ENCODE results near the gene KLF9.

KLF9 gene

DNA sequence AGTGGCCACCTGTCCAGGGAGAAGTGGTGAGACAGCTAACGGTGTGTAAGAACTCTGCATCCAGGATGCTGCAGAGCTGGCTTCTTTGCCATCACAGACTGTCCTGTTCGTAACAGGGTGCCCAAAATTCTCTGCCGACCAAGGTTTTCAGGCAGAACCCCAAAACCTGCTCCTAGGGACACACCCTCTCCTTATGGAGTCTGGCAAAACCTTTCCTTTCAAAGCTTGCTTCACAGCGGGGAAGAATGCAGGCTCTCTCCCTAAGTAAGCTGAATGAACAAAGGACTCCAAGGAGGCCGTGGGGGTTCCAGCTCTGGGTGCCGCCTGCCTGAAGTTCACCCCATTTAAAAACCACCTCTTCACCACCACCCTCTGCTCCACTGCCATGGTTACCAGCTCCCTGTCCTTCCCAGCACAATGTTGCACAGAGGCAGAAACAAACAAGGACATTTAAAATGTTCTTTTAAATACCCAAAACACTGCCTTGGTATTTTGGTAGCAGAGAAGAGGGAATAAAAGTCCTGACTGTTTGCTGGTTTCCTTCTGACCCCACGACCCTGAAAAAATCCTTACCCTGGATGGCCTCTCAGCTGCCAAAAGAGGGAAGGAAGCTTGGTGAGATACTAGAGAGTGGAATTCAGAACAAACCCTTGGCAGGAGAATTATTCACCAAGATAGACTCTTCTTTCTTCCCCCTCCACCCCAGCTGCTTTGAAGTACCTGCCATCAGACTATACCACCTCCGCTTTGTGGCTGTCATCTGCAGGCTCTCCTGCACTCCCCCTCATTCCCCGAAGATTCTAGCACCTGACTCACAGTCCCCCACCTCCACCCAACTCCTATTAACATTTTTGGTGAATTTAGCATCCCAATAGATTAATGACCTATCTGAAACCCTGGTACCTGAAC lies 7.1 kb upstream of the KLF9 start:
- peak; percentile 74 for DNase-seq

DNA sequence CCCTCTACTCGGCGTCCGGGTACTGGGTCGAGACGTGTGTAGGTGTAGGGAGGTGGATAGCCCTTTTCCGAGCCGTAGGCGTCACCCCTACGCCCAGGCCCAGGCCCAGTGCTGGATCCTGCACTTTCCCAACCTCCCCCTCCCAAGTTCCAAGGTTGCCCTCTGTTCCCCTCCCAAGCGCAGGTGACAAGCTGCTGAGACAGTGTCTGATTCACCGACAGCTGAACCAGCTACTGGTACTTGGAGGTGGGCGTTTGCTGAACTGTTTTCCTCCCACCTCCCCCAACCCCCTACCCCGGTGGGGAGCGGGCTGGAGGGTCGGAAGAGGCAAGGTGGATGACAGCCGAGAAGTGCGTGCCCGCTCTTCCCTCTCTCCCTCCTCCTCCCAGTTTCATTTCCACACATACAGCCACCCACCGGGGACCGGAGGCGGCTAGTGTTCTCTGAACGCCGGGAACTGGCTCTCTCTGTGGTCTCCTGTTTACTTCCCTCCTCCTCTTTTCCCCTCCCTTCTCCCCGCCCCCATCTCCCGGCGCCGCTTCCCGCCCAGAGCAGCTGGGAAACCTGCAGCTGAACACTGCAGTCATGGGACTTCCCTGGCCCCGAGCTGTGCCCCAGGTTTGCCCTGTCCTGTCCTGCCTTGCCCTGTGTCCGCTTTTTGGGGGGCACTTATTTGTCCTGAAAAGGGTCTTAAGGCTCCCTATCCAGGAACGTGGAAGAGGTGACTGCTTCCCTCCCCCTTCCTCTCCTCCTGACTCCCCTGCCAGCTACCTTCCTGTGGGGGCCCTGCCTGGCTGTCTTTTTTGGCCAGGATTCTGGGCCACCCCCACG lies 6.2 kb upstream of the KLF9 start:
- peak; percentile 91 for DNase-seq

DNA sequence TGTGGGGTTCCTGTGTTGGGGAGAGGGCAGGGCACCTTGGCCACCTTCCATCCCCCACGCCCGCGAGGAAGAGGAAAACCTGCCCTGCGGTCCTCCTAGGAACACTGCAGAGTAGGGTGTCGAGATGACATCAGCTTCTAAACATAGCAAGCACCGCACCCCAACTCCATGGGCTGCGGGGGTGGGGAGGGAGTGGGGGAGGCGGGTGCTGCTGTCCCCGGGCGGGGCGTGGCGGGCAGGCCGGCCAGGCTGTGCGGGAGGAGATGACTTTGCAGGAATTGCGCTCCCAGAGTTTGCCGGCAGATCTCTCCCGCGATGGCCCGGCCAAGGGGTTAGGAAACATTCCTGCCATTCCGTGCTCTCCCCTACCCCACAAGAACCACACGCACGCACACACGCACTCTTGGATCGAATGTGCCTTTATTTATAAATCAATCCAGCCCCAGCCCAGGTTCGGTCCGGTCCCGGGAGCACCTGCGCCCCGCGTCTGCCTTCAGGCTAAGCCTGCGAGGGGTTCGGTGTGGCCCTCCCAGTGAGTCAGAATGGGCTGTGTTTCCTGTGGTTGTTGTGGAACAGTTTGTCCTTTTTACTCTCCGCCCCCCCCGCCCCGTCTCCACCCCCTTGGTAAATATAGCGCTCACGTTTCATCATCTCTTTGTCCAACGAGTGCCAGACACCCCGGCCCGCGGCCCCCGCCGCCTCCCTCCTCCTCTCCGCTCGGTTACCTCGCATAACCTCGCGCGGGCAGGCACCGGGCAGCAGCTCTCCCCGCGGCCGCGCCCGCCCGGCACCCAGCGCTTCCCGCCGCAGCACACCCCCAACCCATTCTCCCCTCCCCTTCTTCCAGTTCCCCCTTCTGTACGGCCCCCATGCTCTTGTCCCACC lies 5.3 kb upstream of the KLF9 start:
- peak; percentile 99 for DNase-seq

DNA sequence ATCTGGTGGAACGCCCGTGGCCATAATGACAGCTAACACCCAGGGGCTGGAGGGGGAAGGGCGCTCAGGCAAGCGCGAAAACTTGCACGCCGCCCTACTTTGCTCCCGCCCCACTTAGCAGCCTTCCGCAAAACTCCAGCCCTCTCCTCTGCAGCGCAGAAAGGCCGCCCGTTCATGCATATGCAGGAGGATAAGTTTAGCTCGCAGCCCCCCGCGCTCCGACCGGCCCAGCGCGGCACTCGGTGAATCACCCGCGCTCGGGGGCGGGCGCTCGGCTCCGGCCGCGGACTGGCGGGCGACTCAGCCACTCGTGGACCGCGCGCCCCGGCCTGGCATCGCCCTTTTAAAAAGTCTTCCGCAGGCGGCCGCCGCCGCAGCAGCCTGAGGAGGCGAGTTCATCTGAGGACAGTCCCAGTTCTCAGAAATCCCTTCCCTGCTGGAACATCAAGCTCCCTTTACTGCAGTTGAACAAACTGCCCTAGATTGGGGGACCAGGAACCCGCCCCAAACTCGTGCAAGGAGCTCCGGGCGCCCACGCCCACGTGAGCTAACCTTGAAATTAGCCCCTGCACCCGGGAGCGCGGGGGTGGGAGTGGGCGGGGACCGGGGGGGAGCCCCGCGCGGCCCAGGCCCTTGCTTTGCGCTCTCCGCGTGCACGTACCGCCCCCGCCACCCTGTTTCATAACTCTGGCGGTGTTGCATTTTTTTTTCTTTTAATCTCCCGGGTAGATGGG lies 4.5 kb upstream of the KLF9 start:
- DNase-seq: peak; percentile 100

DNA sequence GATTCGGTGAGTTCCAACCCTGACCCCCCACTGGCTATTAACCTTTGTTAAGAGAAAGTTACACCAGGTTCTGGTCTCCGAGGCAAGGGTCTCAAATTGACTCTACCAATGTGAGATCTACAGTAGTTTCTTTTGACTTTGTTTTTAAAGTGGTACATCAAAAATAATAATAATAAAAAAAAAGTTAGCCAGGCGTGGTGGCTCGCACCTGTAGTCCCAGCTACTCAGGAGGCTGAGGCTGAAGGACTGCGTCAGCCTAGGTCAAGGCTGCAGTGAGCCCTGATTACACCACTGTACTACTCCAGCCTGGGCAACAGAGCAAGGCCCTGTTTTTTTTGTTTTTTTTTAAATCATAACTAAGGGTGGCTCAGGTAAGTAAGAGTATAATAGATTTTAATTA lies 1.0 kb upstream of the KLF9 start:
- DNase-seq: no peak

DNA sequence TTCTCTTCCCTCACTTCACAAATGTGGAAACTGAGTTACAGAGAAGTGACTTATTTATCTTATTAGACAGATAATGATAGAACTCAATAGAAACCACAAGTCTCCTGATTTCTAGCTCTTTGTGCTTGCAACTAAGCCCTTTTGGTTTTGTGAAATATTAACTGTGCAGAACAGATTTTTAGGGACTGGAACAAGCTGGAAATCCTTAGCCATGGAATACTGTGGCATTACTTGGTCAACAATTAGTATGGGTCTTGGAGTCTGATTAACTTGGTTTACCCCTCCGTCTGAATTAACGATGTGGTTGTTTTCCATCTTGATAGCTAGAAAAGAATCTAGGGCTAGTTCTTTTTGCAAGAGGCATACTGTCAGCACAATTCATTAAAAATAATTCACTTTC lies 584 bp upstream of the KLF9 start:
- no peak for DNase-seq

DNA sequence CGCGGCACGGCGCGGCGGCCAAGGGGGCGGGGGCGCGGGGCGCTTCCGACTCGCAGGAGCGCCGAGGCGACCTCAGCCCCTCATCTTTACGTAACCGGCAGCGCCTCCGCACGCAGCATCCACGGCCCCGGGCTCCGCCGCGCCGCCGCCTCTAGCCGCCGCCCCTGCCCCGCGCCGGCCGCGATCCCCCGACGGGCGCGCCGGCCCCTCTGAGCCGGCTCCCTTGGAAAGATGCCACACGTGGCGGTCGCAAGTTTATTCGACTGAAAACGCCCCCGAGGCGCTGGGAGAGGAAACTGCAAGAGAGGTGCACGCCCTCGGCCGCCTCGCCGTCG lies 1.0 kb downstream of the KLF9 start:
- DNase-seq: no peak

DNA sequence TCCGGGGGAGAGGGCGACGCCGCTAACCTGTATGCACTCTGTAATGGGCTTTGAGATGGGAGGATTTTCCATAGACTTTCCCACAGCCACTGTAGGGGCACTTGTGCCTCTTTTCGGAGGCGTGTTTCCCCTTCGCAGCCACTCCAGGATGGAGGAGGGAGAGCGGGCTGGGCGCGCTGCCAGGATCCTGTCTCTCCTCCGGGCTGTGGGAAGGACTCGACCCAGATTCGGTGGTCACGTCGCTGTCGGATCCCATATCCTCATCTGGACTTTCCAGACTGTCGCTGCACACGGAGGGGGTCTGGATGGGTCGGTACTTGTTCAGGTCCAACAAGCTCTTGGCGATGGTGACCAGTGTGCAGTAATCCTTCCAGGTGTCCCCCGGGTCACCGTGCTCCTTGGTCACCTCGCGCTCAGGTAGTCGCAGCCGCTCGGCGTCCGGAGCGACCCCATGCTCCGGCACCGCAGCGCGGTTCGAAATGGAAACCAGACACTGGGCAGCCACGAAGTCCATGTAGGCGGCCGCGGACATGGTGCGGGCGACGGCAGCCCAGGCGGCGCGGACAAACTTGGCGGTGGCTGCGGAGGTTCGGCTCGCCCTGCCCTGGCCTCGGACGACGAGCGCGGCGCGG lies 1.5 kb downstream of the KLF9 start:
- DNase-seq: peak; percentile 56

DNA sequence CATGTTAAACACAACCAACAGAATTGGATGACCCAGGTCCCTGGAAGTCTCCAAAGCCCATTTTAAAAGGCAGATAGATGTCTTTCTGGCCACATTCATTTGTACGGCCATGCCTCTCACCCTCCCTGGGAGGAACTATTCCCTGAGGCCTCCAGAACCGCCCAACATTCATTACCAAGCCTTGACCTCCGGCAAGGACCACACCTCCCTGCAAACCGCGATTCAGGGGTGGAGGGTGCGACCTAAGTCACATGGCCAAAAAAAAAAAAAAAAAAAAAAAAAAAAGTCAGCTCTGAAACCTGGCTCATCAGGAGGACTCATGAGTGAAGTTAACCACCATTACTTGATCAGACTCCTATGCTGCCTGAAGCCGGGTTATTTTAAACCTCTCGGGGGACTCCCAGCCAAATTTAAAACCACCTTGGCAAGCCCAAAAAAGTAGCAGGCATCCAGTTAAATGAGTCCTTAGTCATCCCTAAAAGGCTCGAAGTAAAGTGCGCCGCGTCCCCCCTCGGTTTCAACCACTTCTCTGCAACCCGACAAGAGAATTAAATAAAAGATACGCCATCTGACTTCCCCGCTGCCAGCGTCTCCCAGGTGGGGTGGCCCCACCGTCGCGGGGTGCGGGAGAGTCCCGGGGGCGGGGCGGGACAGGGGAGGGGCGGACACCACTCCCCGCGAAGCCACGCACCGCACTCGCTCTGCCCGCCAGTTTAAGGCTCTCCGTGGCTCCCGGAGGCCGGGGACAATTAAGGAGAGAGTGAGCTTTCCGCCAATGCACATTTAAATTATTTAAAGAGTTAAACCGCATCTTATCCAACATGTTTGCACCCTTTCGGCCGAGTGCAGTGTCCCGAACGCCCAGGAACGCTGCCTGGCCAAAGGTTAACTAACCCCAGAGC lies 2.3 kb downstream of the KLF9 start:
- peak; percentile 85 for DNase-seq

DNA sequence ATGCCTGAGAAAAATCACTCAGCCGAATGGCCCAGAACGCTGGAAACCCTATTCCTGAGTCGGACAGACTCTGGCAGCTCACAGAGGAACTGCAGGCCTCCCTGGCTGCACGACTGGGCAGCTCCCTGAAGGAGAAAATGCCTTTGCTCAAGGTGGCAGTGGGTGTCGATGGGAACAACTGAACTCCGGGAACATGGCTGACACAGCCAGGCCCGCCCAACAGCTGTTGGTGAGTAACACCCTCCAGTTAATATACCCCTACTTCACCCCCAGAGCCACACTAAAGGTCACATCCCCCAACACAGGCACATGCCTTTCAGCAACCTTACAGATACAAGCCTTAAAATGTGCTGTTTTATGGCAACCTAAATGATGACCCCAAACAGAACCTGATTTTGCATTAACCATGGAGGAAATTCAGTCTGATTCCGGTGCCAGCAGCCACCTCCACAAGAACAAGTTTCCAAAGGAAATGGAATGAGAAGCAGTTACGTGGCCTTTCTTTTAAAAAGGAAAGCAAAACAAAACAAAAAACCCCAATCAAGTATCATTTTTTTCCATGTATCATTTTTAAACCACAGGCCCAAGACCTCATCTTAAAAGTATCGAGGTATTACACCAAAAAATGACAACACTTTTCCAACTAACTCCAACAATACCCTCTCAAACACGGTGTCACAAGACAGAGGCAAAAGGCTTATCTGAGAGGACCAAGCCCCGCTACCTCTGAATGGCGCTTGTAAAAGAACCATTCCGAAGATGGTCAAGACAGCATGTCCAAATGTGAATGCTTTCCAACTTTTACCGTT lies 3.1 kb downstream of the KLF9 start:
- peak; percentile 84 for DNase-seq

DNA sequence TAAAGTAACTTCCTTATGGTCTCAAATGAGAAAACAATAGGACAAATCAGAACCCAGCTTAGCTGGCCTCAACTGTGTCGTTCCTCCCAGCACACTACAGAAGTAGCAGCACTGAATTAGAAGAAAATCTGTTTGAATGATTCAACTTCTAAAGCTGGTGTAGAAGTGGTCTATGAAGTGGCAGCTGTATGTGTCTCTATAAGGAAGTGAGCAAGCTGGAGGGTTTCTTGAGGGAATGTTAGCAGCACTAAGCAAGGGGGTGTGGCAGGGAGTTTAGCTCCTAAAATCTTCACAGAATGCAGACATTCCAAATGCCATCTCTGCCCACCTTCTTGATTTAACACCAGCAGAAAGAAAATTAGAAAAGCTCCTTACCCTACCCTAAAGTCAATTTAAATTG lies 4.1 kb downstream of the KLF9 start:
- peak; percentile 68 for DNase-seq

DNA sequence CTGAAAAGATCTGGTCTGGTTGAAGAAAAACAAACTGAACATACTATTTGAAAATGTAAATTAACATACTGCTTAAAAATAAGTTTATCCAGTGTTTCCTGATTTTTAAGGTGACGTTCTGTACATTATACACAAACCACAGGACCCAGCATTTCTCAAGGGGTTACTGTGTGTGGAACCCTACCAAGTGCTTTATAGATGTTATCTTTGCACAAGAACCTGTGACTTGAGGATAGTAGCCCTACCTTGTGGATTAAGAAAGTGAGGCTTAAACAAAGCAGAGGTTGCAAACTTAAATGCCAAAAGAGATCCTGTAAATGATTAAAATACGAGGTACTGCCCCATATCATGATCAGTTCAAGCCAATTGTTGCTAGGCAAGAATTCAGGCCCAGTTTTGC lies 4.7 kb downstream of the KLF9 start:
- DNase-seq: no peak

DNA sequence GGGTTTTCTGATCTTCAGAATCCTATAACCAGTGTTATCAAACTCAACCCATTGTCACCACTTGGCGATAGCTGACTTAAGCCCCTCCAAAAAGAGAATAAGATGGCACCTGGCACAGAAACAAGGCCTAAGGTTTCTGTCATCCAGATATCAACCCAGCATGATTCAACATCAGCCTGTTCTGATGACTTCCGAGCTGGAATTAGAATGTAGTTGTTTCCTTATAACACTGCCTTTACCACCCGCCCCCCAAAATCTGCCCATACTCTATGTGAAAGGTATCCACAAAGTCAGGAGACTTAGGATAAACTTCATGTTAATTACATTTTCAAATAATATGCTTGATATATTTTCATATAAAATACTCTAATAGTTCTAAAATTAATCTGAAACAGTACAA lies 5.2 kb downstream of the KLF9 start:
- DNase-seq: no peak

DNA sequence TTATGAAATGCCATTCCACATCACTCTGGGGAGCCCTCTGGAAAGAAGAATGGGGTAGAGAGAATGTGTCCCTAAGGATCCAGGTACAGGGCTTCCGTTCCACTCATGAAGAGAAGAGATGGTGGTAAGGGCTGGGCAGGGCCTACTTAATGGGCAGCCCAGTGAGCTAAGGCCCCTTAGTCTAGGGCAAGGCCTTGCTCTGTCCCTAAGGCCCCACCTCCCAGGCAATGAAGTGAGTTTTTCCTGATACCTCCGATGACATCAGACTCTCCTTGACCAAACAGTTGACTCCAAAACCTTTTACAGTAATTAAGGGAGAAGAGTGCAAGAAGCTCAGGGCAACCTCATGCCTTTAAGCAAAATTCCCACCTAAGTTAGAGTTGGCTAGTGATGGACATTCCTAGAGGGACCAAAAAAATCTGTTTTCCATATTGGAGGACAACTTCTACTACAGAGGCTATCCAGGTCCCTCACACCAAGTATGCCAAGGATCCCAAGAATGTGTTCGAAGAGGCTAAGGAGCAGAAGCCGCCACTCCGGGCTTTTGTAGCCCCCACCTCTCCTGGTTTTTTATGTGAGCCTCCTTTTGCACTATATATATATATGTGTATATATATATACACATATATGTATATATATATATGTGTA lies 5.9 kb downstream of the KLF9 start:
- no peak for DNase-seq

DNA sequence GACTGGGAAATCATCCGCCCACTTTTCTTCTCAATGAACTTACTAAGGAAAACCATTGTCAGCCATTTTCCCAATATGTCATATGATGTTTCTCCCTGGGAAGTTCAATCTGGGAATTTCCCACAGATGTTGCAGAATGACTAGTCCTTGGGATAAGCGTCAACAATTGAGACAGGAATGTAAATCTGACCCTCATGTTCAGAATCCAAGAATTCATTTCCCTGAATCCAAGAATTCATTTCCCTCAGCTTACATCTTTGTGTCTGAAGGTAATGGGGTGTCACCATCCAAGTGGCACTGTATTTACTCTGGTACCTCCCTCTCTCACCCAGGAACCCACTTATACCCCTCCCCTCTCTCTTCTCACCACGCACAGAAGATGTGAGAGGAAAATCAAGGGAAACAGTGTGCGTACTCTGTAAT lies 7.4 kb downstream of the KLF9 start:
- DNase-seq: peak; percentile 89

DNA sequence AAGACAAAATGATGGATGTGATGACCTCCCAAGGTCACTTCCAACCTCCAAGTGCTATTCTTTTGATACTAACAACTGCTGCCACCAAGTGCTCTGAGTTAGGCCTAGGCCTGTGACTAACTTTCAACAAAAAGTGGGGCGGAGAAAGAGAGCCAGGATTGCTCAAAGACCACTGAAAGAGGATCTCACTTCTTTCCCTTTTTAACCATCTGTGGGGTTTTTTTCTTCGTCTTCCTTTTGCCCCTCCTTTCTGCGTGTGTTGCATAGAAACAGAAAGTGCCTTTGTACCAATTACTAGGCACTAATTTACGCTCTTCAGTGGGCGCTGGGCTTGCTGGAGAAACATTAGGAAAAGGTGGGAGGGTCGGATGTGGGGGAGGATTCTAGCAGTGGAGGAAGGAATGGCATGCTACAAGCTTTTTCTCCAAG lies 8.0 kb downstream of the KLF9 start:
- no peak for DNase-seq

DNA sequence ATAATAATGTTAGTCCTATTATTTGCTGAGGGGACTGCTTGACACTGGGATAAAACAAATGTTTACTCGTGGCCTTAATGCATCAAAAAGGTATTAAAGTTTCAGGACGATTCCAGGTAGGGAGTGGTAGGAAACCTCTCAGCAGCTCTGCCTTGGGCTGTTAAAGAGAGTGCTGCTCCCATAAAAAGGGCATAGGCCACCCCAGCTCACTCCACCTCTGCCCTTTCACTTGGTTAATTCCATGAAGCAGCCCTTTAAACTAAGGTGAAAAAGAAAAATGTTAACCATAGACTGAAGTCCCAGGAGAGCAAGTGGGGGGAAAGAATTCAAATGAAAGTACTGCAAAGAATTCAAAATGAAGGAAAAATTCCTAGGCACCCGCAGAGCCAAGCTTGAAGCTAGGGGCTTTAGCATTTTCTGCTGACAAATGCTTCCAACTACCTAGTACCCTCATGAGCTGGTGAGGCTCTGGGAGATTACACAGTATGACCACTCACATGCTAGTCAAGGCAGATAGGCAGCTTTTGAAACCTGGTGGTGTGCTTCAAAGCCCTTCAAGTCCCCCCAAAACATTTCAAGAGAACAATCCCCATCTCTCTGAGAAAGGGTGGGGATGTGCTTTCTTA lies 8.5 kb downstream of the KLF9 start:
- no peak for DNase-seq

DNA sequence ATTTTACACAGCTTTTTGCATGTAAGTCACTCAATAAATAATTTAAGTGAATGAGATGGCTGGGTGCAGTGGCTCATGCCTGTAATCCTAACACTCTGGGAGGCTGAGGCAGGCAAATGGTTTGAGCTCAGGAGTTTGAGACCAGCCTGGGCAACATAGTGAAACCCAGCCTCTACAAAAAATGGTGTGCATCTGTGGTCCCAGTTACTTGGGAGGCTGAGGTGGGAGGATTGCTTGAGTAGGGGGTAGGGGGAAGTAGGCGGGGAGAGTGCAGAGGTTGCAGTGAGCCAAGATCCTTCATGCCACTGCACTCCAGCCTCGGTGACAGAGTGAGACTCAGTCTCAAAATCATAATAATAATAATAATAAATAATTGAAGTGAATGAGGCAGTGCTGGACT lies 10.2 kb downstream of the KLF9 start:
- DNase-seq: no peak

DNA sequence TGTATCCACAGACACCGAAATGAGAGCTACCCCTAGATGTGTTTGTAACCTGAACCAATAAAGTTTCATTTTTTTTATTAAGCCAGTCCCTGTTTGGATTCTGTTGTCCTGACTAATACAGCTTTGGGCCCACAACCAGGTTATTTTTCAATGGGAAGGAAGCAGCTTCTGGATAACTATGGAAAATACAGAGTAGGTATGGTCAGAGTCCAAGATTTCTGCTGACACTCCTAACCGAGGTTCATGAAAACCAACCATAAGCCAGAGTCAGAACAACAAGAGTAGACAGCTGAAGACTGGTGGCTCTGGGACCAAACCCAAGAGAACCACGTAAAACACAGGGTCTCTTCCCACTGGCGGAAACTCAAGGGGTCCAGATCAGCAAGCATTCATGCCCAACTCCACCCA lies 10.8 kb downstream of the KLF9 start:
- no peak for DNase-seq
